HS-5 (cell line): ENCODE results near the gene FGD1.
A peak's percentile ranks its signal among the peaks of the same experiment; 100 is the strongest.
"Not testable (repeated sequence)": the region's sequence is repeated elsewhere in the genome, so short reads cannot be mapped to it uniquely, and the experiment has no call there.

Source experiments
- DNase-seq: peaks from one replicate; pipeline ENCODE4 v3.0.0-alpha.2; 2012; ENCODE audit warnings: low read depth

The FGD1 gene

GRCh38 chrX:54495814-54496516 is at the start of gene FGD1:
TSS of gene FGD1 (minus strand) at chrX:54496234. CDS start at chrX:54495432, 802 bp downstream.
- DNase-seq: no peak

DNA sequence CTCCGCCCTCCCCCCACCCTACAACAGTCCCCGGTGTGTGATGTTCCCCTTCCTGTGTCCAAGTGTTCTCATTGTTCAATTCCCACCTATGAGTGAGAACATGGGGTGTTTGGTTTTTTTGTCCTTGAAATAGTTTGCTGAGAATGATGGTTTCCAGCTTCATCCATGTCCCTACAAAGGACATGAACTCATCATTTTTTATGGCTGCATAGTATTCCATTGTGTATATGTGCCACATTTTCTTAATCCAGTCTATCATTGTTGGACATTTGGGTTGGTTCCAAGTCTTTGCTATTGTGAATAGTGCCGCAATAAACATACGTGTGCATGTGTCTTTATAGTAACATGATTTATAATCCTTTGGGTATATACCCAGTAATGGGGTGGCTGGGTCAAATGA is 46.2 kb upstream of the FGD1 start:
- not testable (repeated sequence) for DNase-seq

- no peak for DNase-seq
Measured at GRCh38 chrX:54540289-54540688, 44.3 kb upstream of the FGD1 start.

- no peak for DNase-seq
Measured at GRCh38 chrX:54534271-54534670, 38.2 kb upstream of the FGD1 start.

GRCh38 chrX:54530357-54530900 is 34.4 kb upstream of the FGD1 start:
- DNase-seq: no peak

DNA sequence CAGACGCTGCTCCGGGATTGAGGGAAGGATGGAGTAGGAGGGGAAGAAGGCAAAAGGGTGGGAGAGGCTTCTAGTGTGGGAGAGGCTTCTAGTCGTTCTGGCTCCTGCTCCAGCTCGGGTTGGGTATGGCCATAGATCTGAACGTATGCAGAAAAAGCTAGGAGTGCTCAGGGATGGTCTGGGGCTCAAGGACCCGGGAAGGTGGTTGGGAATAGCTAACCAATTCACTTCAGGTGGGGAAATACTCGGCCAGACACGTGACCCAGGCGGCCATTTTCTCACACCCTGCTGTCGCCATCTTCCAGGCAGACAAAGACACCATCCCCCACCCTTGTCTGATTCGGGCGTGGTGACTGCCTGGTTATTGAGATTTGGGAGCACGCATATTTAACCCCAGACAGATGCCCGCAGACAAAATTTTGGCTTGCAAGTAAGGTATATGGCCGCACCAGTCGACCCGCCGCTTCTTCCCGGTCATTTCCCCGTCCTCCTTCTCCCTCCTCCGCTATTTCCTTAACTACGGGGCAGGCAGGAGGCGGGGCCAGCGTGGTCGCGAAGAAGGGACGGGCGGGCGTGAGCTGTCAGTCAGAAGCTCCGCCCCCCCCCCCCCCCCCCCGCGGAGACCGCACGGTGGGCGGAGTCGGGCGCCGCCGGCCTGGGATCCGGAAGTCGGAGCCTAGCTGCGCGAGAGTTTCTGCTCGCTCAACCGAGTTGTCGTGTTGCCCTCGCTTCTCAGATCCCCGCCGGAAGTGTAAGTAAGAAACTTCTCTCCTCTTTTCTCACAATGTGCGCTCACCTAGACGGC is 33.7 kb upstream of the FGD1 start, which contains the start of gene GNL3L:
GNL3L (plus strand) TSS at position 668 of the 805 bp plus-strand sequence. CDS start 2,348 bp downstream, outside the sequence.
- peak; percentile 49 for DNase-seq

DNA sequence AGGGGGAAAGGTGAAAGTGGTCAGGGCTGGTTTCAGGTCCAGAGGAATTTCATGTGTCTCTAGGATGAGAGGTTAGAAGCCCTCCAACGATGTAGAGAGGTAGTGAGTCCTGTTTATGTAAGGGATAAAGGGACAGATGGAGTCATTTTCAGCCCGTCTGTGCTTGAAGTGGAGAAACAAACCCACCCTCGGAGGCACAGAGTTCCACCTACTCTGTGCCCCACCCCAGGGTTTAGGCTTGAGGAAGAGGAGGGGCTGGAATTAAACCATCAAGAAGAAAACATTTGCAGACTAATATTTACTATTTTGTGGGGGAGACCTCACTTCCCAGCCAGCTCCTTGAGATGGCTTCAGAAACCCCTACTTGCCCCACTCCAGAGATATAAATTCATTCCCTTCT is 33.1 kb upstream of the FGD1 start:
- DNase-seq: no peak

GRCh38 chrX:54509400-54509799 is 13.4 kb upstream of the FGD1 start:
- no peak for DNase-seq

DNA sequence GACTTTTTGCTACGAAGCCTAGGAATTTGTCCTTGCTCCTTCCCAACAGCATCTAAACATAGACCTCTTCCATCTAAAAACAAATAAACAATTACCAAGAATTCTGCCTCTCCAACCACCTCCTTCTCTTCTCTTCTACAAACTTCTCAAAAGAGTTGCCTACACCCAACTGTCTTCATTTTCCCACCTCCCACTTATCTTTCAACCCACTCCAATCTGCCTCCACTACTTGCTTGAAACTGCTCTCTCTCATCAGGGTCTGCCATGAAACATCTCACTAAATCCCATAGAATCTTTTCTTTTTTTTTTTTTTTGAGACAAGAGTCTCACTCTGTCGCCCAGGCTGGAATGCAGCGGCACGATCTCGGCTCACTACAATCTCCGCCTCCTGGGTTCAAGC is 902 bp upstream of the FGD1 start:
- DNase-seq: no peak

- DNase-seq: no peak
Measured at GRCh38 chrX:54496517-54496852, 451 bp upstream of the FGD1 start.

DNA sequence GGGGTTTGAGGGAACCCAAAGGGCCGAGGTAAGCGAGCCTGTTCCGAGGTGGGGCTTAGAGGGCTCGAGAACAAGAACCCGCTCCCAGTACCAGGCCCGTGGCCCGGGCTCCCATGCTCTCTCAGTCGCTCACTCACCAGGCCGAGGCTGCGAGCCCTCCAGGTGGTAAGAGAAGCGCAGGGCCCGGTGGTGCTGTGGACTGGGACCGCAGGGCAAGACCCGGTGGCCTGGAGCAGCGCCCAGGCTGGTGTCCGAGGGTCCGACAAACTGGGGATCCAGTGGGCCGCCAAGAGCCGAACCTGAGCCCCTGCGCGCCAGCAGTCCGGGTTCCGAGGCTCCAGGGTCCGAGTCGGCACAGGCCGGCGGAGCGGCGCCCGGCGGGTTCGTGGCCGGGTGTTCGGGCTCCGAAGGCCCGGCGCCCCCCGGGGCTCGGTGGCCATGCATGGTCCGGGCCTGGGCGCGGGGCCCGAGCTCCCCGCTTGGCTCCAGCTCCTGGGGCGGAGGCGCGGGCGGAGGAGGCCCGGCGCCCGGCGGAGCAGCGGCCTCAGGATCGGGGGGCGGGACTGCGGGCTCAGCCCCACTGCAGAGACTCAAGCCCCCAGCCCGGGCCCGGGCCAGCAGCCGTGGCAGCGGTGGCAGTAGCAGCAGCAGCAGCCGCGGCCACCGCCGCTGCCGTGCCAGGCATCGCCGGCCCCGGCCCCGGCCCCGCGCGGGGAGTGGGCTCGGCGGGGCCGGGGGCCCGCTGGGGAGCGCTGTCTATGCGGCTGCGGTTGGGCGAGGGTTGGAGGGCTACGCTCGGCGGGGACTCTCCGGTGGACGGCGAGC is 833 bp downstream of the FGD1 start:
- no peak for DNase-seq

DNA sequence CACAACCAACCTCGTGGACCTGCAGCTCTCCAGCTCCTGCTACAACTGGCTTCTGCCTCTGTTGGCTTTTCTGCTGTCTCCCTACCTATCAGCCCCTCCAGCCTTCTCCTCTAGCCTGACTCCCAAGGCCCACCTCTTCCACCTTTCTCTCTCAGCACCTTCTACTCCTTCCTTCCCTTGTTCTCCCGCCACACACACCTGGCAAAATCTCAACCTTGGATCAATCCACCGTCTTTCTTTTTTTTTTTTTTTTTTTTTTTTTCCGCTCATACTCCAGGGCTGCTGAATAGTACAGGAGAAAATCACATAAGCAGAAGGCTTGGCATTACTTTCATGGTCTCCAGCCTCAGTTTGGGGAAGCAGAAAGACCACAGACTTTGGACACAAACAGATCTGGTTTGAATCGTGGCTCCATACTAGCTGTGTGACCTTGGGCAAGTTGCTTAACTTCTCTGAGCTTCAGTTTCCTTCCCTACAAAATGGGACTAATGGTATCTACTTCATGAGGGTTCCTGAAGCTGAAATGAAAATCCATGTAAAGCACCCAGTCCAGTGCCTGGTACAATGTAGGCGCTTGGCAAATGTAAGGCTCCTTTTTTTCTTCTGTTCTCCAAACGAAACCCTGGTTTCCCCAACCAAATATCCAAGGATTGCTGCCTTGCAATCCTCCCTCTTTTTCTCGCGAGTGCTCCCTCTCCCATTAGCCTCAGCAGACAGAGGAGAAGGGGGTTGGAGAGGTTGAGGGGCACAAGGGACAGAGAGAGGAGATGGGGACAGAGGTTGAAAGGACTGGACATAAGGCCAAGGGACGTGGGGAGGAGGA is 1.7 kb downstream of the FGD1 start:
- no peak for DNase-seq

DNA sequence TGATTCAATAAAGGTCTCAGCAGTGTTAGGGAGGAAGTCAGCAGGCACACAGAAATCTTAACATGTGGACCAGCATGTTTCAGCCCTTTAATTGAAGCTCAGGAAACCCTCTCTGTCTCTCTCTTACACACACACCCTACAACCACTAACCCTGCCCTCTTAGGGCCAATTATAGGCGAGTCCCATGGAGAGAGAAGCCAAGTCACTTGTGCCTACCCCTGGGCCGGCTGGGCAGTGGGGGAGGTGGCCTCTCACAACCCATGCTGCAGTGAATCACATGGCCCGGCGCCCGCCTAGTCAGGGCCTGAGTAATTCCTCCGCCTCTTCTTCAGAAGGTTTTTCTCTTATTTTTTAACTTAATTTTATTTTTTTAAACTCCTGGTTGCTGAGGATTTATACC is 3.7 kb downstream of the FGD1 start:
- DNase-seq: no peak

DNA sequence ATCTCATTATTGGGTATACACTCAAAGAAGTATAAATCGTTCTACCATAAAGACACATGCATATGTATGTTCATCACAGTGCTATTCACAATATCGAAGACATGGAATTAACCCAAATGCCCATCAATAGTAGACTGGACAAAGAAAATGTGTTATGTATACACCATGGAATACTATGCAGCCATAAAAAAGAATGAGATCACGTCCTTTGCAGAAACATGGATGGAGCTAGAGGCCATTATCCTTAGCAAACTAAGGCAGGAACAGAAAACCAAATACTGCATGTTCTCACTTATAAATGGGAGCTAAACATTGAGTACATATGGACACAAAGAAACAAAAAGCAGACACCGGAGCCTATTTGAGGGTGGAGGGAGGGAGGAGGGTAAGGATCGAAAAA is 6.2 kb downstream of the FGD1 start:
- not testable (repeated sequence) for DNase-seq

GRCh38 chrX:54484666-54485065 is 11.4 kb downstream of the FGD1 start:
- no peak for DNase-seq

- no peak for DNase-seq
Measured at GRCh38 chrX:54483946-54484345, 12.1 kb downstream of the FGD1 start.

- DNase-seq: no peak
Measured at GRCh38 chrX:54482839-54483593, 13.0 kb downstream of the FGD1 start.

DNA sequence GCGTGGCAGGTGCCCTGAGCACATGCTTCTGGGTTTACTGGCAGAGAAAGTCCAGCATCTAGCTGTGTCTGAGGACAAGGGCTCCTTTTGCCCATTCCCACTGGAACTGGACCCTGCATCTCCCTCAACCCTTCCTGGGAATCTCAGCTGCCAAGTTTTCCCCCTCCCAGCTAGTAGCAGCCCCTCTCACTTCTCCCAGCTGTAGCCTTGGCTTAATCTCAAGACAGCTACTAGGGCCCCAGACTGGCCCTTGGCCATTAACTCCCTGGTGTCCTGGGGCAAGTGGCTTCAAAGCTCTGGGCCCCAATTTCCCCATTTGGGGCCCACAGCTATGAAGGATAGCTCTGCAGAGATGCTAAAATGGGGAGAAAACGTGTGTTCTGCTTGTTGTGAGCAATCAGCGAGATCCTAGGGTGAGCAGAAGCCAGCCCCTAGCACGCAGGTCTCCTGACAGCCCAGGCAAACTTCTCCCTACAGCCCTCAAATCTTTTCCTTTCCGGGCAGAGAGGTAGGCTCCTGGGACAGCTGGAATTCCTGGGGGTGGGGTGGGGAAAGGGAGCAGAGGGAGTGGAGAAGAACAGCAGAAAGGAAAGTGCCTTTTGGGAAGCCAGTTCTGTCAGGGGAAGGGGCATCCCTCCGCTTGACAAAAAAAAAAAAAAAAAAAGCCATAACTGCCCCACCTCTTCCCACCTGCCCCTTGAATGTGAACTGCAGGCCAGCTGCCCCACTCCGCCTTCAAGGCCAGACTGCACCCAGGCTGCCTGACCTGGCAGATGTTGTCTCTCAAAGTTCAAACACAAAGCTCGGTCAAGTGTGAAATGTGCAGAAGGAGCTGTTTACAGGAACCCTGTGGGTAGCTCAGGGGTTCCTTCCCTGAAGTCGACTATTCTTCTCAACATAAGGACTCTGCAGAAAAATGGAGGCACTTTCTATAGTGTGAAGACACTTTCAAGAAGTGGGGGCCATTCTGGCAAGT is 16.6 kb downstream of the FGD1 start:
- DNase-seq: no peak
